Activated CD8-positive, alpha-beta T cell treated with anti-CD3 and anti-CD28 coated beads for 36 hours (primary cell): Measurements from ENCODE around the gene TMSB4X. TPM values are rescaled to one million over a fixed set of nuclear protein-coding genes. Genes with fewer than 3 reads are reported as not detected.

ENCODE experiments used
- ATAC-seq: fragments of 200-7000 bp; cut with Tn5 transposase; one replicate; pipeline ENCODE4 v1.10.0; 2021; ENCODE audit warnings: mild to moderate bottlenecking, moderate library complexity
- CTCF ChIA-PET: fragments of 350-600 bp; sonication (Branson Sonifier 250); formaldehyde crosslinking; loops from one replicate; lab custom pipeline; 2021; ENCODE audit warnings: antibody characterized with exemption; lab: Charles Lee
- POLR2A ChIA-PET: fragments of 350-600 bp; sonication (Branson Sonifier 250); formaldehyde crosslinking; loops from one replicate; lab custom pipeline; 2021; ENCODE audit warnings: antibody characterized with exemption; lab: Charles Lee
- DNase-seq: peaks from one replicate; pipeline ENCODE4 v3.0.0-alpha.2; 2020
- H3K27ac Mint-ChIP-seq: one replicate; pipeline ENCODE4 v1.8.0; 2021; ENCODE audit warnings: mild to moderate bottlenecking, mixed read lengths
- H3K27me3 Mint-ChIP-seq: one replicate; pipeline ENCODE4 v1.8.0; 2021; ENCODE audit warnings: mixed read lengths
- H3K36me3 Mint-ChIP-seq: one replicate; pipeline ENCODE4 v1.8.0; 2021; ENCODE audit warnings: low read depth, mixed read lengths
- H3K4me1 Mint-ChIP-seq: one replicate; pipeline ENCODE4 v1.8.0; 2021; ENCODE audit warnings: low read depth, mixed read lengths
- H3K4me3 Mint-ChIP-seq: one replicate; pipeline ENCODE4 v1.8.0; 2021; ENCODE audit warnings: mild to moderate bottlenecking, moderate library complexity, mixed read lengths
- H3K9me3 Mint-ChIP-seq: one replicate; pipeline ENCODE4 v1.8.0; 2021; ENCODE audit warnings: mixed read lengths
- intact Hi-C: fragments of 100-400 bp; cut with micrococcal nuclease; formaldehyde crosslinking; loops from one replicate; pipeline ENCODE4 v1.10.0; 2022
- total RNA-seq, 2 experiments: library from RNA; stranded (reverse); gene quantifications; one replicate each; pipeline ENCODE4 v1.2.3, GENCODE V29; 2021
- TF ChIP-seq, protein P1 (sequence below): fragments of 200-600 bp; IDR thresholded peaks from one replicate; pipeline ENCODE4 v1.8.0; 2022; ENCODE audit warnings: antibody characterized with exemption, mild to moderate bottlenecking

The TMSB4X gene
- total RNA-seq, 2 experiments from 2014 or later, result 5,169 to 5,393 TPM

DNA sequence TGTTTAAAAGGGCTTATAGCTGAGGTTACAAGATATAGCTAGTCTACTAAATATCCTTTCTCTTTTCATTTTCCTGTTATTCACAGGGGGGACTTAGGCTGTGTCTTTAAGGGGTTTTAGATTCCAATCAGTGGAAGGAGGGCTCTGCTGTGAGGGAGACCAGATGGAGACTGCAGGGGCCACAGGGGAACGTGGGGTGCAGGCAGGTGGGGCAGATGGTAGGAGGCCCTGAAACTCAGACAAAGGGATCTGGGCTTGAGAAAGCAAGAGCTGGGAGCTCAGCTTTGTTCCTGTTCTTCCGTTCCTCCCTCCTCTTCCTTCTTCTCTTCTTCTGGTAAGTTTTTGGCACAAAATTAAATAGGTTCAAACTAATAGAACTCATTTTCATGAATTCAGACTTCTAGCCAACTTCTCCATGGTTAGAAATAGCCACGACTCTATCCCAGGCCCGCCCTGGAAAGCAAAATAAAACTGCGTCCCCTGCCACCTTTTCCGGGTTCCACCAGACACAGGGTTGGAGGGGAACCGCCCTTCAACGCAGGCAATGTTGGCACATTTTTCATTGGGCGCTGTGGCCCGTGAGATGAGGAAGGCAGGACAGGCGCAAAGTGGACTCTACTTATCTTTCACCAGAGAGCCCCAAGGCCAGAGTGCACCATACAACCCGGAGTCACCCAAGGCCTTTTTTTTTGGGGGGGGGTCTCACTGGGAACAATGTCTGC, 3.5 kb upstream of the TMSB4X start:
- H3K27me3 Mint-ChIP-seq, result no peaks in the 10 kb centered on the region
- peaks cover 24% of the 10 kb centered on the region for H3K4me1 Mint-ChIP-seq
- H3K9me3 Mint-ChIP-seq, result no peaks in the 10 kb centered on the region
- peak overlapping the region; percentile 91 for H3K4me3 Mint-ChIP-seq
- ChIA-PET POLR2A (interaction anchor here (1.2 to 13.8 kb wide), 5 partner anchors 13 to 426 kb away, joined by 3 to 621 read pairs (median 127); no protein-coding TSS in a partner anchor), CTCF (interaction anchor here (1.0 to 15.5 kb wide), 3 partner anchors 16 to 30 kb away, joined by 3 to 150 read pairs (median 4); no protein-coding TSS in a partner anchor)
- intact Hi-C loops, result loop anchor here (2.0 kb wide), 1 partner anchor 15 kb away; no protein-coding TSS in a partner anchor
- peak overlapping the region; percentile 97 for H3K27ac Mint-ChIP-seq
- H3K36me3 Mint-ChIP-seq, result peaks cover 29% of the 10 kb centered on the region
- TF ChIP-seq, protein P1, sequence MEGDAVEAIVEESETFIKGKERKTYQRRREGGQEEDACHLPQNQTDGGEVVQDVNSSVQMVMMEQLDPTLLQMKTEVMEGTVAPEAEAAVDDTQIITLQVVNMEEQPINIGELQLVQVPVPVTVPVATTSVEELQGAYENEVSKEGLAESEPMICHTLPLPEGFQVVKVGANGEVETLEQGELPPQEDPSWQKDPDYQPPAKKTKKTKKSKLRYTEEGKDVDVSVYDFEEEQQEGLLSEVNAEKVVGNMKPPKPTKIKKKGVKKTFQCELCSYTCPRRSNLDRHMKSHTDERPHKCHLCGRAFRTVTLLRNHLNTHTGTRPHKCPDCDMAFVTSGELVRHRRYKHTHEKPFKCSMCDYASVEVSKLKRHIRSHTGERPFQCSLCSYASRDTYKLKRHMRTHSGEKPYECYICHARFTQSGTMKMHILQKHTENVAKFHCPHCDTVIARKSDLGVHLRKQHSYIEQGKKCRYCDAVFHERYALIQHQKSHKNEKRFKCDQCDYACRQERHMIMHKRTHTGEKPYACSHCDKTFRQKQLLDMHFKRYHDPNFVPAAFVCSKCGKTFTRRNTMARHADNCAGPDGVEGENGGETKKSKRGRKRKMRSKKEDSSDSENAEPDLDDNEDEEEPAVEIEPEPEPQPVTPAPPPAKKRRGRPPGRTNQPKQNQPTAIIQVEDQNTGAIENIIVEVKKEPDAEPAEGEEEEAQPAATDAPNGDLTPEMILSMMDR, result no peak
- ATAC-seq (peak; percentile 7), DNase-seq (peak; percentile 59)

DNA sequence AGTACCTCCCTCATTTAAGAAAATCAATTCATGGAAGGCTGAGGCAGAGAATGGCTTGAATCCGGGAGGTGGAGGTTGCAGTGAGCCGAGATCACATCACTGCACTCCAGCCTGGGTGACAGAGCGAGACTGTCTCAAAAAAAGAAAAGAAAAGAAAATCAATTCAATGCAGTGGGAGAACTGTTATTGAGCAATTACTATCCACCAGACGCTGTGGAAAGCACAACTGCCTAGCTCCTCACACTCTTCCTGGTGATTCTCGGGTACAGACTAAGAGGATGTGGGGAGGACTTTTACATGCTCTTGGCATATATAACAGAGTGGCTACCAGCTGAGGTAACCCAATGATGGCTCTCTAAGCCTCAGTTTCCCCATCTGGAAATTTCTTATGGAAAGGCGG, 2.7 kb upstream of the TMSB4X start:
- H3K36me3 Mint-ChIP-seq, result peaks cover 37% of the 10 kb centered on the region
- ChIA-PET CTCF (interaction anchor here (1.8 to 15.5 kb wide), 2 partner anchors 23 to 118 kb away, joined by 4 to 150 read pairs; no protein-coding TSS in a partner anchor), POLR2A (interaction anchor here (1.3 to 13.8 kb wide), 4 partner anchors 12 to 112 kb away, joined by 4 to 621 read pairs (median 230); no protein-coding TSS in a partner anchor)
- H3K9me3 Mint-ChIP-seq, result no peaks in the 10 kb centered on the region
- intact Hi-C loops, result no loop called here
- ATAC-seq (no peak), DNase-seq (no peak)
- H3K27ac Mint-ChIP-seq, result peak overlapping the region; percentile 97
- peaks cover 19% of the 10 kb centered on the region for H3K4me1 Mint-ChIP-seq
- TF ChIP-seq, protein P1, result no peak
- H3K27me3 Mint-ChIP-seq, result no peaks in the 10 kb centered on the region
- H3K4me3 Mint-ChIP-seq, result peak overlapping the region; percentile 91

DNA sequence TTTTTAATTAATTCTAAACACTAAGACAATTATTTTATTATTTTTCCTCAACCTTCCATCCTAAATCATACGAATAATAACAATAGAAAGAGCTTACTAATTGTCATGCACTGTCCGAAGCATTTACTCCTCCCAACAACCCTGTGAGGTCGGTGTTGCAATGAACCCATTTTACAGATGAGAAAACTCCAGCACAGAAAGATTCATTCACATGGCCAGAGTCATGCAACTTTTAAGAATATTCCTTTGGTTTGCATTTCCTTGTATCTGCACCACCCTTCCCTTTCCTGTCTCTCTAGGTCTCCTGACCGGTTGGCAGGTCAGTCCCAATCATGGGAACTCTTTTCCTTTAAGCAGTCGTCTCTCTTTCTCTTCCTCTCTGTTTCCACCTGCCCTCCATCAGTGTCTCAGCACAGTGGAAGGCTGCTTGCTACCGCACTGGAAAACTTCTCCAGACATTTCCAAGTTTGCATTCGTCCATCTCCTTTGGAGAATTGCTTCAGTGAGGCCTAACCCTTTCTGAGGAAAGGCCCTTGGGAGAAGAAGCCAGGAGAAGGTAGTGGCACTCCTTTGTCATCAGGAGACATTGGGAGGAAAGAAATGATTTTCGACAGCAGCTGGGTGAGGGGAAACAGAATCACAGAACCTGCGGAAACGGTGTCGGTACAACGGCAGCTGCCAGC, 1.9 kb upstream of the TMSB4X start:
- Mint-ChIP-seq H3K4me3 (peak overlapping the region; percentile 91), H3K4me1 (peaks cover 15% of the 10 kb centered on the region), H3K36me3 (peaks cover 45% of the 10 kb centered on the region), H3K27me3 (no peaks in the 10 kb centered on the region), H3K27ac (peak overlapping the region; percentile 95), H3K9me3 (no peaks in the 10 kb centered on the region)
- intact Hi-C loops, result no loop called here
- DNase-seq (no peak), ATAC-seq (no peak)
- CTCF ChIA-PET, result interaction anchor here (1.4 to 15.5 kb wide), 3 partner anchors 24 to 118 kb away, joined by 3 to 150 read pairs (median 4); no protein-coding TSS in a partner anchor
- POLR2A ChIA-PET, result interaction anchor here (0.7 to 13.8 kb wide), 7 partner anchors 10 to 285 kb away, joined by 3 to 621 read pairs (median 31); no protein-coding TSS in a partner anchor
- TF ChIP-seq, protein P1, result no peak

DNA sequence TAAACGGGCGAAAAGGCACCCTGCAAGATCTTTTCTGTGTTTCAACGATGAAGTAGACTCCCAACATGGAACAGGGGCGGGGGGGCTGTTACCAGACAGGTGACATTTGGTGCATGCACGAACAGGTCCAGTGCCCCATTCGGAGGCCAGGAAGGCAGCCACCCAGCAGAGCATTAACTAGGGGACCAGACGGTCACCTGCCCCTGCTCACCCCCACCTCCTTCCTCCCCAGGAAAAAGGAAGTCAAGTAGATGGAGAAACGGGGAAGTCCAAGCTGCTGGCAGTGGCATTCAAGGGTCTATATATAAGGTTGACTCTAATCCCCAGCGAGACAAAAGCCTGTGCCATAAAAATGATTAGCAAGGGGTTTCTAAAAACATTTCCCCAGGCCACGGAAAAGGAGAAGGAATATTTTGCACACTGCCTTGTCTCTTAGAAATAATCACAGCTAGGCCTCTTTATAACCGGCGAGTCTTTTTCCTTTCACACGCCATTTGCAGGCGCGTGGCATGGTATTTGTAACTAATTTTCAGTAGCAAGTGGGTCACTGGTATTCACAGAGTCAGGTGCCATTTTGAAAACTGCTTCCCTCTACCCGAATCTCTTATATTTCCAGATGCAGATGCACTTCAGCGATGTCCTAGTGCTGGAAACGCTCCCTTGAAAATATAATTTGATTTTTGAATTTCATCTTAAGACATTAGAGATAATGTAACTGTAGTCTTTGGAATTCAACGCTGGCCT, 1.2 kb upstream of the TMSB4X start:
- TF ChIP-seq, protein P1, result no peak
- no peaks in the 10 kb centered on the region for H3K27me3 Mint-ChIP-seq
- ChIA-PET POLR2A (interaction anchor here (0.7 to 13.8 kb wide), 10 partner anchors 9 to 761 kb away, joined by 3 to 621 read pairs (median 17); partner anchors contain the start of genes OFD1 and TRAPPC2), CTCF (interaction anchor here (1.4 to 15.5 kb wide), 3 partner anchors 25 to 117 kb away, joined by 3 to 150 read pairs (median 4); no protein-coding TSS in a partner anchor)
- peaks cover 15% of the 10 kb centered on the region for H3K4me1 Mint-ChIP-seq
- no peaks in the 10 kb centered on the region for H3K9me3 Mint-ChIP-seq
- intact Hi-C loops, result loop anchor here (1.0 kb wide), 1 partner anchor 20 kb away; no protein-coding TSS in a partner anchor
- peak; percentile 10 for ATAC-seq
- peak overlapping the region; percentile 95 for H3K27ac Mint-ChIP-seq
- peaks cover 52% of the 10 kb centered on the region for H3K36me3 Mint-ChIP-seq
- peak; percentile 78 for DNase-seq
- peak overlapping the region; percentile 91 for H3K4me3 Mint-ChIP-seq
